GM23338 (cell line): ENCODE data around the gene SH3BP2. TPM values are rescaled to one million over a fixed set of nuclear protein-coding genes. Genes with fewer than 3 reads are reported as not detected.

Experiments used
- ATAC-seq: fragments of 200-7000 bp; cut with Tn5 transposase; 3 replicates; pipeline ENCODE4 v1.9.1; 2020
- DNase-seq: peaks from one replicate; pipeline ENCODE4 v3.0.0-alpha.2; 2015; ENCODE audit warnings: low spot score
- H2AFZ ChIP-seq: fragments of 200-600 bp; sonication (generic); 2 replicates; pipeline ENCODE4 v1.8.0; 2016; ENCODE audit warnings: antibody characterized with exemption, mild to moderate bottlenecking, moderate library complexity
- H3F3A ChIP-seq: fragments of 200-600 bp; sonication (generic); replicated peaks from 2 replicates; pipeline ENCODE4 v1.8.0; 2017; ENCODE audit warnings: antibody characterized with exemption, mixed run types, low read depth
- H3K27ac ChIP-seq: fragments of 200-600 bp; sonication (generic); 2 replicates; pipeline ENCODE4 v1.6.1; 2016; ENCODE audit warnings: low read depth
- H3K27me3 ChIP-seq: fragments of 200-600 bp; sonication (generic); 2 replicates; pipeline ENCODE4 v1.8.0; 2016; ENCODE audit warnings: mild to moderate bottlenecking, mixed run types, moderate library complexity; ENCODE audit not compliant: insufficient read depth
- H3K36me3 ChIP-seq: fragments of 200-600 bp; sonication (generic); 2 replicates; pipeline ENCODE4 v1.8.0; 2016; ENCODE audit warnings: mild to moderate bottlenecking; ENCODE audit not compliant: insufficient read depth
- H3K4me1 ChIP-seq: fragments of 200-600 bp; sonication (generic); 2 replicates; pipeline ENCODE4 v1.8.0; 2016; ENCODE audit warnings: mild to moderate bottlenecking, moderate library complexity; ENCODE audit not compliant: insufficient read depth
- H3K4me2 ChIP-seq: fragments of 200-600 bp; sonication (generic); 2 replicates; pipeline ENCODE4 v1.7.1; 2017; ENCODE audit warnings: mixed run types
- H3K4me3 ChIP-seq: fragments of 200-600 bp; sonication (generic); 2 replicates; pipeline ENCODE4 v1.6.1; 2016; ENCODE audit warnings: mixed run types
- H3K79me2 ChIP-seq: fragments of 200-600 bp; sonication (generic); replicated peaks from 2 replicates; pipeline ENCODE4 v1.8.0; 2017; ENCODE audit warnings: mild to moderate bottlenecking; ENCODE audit not compliant: insufficient read depth
- H3K9me2 ChIP-seq: fragments of 200-600 bp; sonication (generic); 2 replicates; pipeline ENCODE4 v1.8.0; 2017; ENCODE audit not compliant: insufficient read depth
- H4K20me1 ChIP-seq: fragments of 200-600 bp; sonication (generic); replicated peaks from 2 replicates; pipeline ENCODE4 v1.8.0; 2017; ENCODE audit warnings: mild to moderate bottlenecking; ENCODE audit not compliant: insufficient read depth
- H3K27ac Mint-ChIP-seq: 2 replicates; pipeline ENCODE4 v1.8.0; 2020; ENCODE audit warnings: inconsistent platforms, mild to moderate bottlenecking, moderate library complexity, mixed read lengths
- H3K27me3 Mint-ChIP-seq: 3 replicates; pipeline ENCODE4 v1.8.0; 2022; ENCODE audit warnings: low read depth, mild to moderate bottlenecking, moderate library complexity, mixed read lengths, inconsistent platforms; ENCODE audit not compliant: insufficient read depth, poor library complexity
- H3K36me3 Mint-ChIP-seq: 3 replicates; pipeline ENCODE4 v1.8.0; 2021; ENCODE audit warnings: low read depth, mild to moderate bottlenecking, inconsistent platforms, moderate library complexity, mixed read lengths
- H3K4me1 Mint-ChIP-seq: 3 replicates; pipeline ENCODE4 v1.8.0; 2020; ENCODE audit warnings: mild to moderate bottlenecking, inconsistent platforms, mixed read lengths
- H3K4me3 Mint-ChIP-seq: 3 replicates; pipeline ENCODE4 v1.8.0; 2021; ENCODE audit warnings: moderate library complexity, mild to moderate bottlenecking, inconsistent platforms, mixed read lengths
- H3K9me3 Mint-ChIP-seq: 3 replicates; pipeline ENCODE4 v1.8.0; 2020; ENCODE audit warnings: moderate library complexity, mild to moderate bottlenecking, inconsistent platforms, mixed read lengths
- CREB1 ChIP-seq: fragments of 250-450 bp; sonication (Bioruptor Pico); IDR thresholded peaks from 2 replicates; pipeline ENCODE4 v1.5.0; 2020; ENCODE audit warnings: low read depth, mild to moderate bottlenecking, moderate library complexity
- ETS1 ChIP-seq: IDR thresholded peaks from 2 replicates; pipeline ENCODE4 v1.6.1; 2016; ENCODE audit warnings: antibody characterized with exemption
- JUNB ChIP-seq: IDR thresholded peaks from one replicate; pipeline ENCODE4 v1.6.1; 2016; ENCODE audit warnings: antibody characterized with exemption; ENCODE audit not compliant: unreplicated experiment
- REST ChIP-seq: IDR thresholded peaks from one replicate; pipeline ENCODE4 v1.6.1; 2018; ENCODE audit warnings: antibody characterized with exemption; ENCODE audit not compliant: unreplicated experiment
- ZNF331 ChIP-seq: fragments of 250-450 bp; sonication (Bioruptor Pico); IDR thresholded peaks from 2 replicates; pipeline ENCODE4 v1.5.0; 2020; ENCODE audit warnings: low read depth, mild to moderate bottlenecking, moderate library complexity
- polyA plus RNA-seq: library from polyadenylated mRNA; unstranded; fragments of >200 nt; fragmentation: Nextera tagmentation; extraction: Ambion mirVana; gene quantifications from 2 replicates; pipeline ENCODE4 v1.2.1, GENCODE V29; 2016
- total RNA-seq: library from RNA; depleted of rRNA; stranded (reverse); fragments of >200 nt; shearing (Covaris generic); gene quantifications from 2 replicates; pipeline ENCODE4 v1.2.3, GENCODE V29; 2014

The SH3BP2 gene
- total and polyA plus RNA-seq, 2 experiments from 2014 or later, result 15.2 to 43.9 TPM

GRCh38 chr4:2812612-2813354 lies 19.9 kb downstream of the SH3BP2 start:
- DNase-seq (no peak), ATAC-seq (peak; percentile 3; the same call in 1 of the 3 replicates)
- H3K27ac Mint-ChIP-seq, result peak overlapping the region; percentile 48; the same call in 1 of the 2 replicates
- Histone ChIP-seq H3K4me3 (no peak overlapping the region), H3K36me3 (no peaks in the 10 kb centered on the region), H3K27ac (no peak overlapping the region), H3K9me2 (no peaks in the 10 kb centered on the region), H4K20me1 (no peaks in the 10 kb centered on the region), H3K4me1 (peaks cover 7% of the 10 kb centered on the region), H3K27me3 (no peaks in the 10 kb centered on the region), H3K79me2 (no peaks in the 10 kb centered on the region), H3K4me2 (no peak overlapping the region), H3F3A (0 out of 2 replicates have a peak, but pooled peaks cover 4% of the 10 kb centered on the region), H2AFZ (no peak overlapping the region)
- peaks cover 12% of the 10 kb centered on the region for H3K27me3 Mint-ChIP-seq
- H3K4me3 Mint-ChIP-seq, result no peak overlapping the region
- no peaks in the 10 kb centered on the region; the same call in 2 of the 3 replicates for H3K36me3 Mint-ChIP-seq
- TF ChIP-seq REST (no peak), JUNB (no peak)
- peaks cover 37% of the 10 kb centered on the region for H3K4me1 Mint-ChIP-seq
- peaks cover 3% of the 10 kb centered on the region; the same call in 1 of the 3 replicates for H3K9me3 Mint-ChIP-seq

- peaks cover 37% of the 10 kb centered on the region for H3K4me1 Mint-ChIP-seq
- H3K4me1 ChIP-seq, result peaks cover 7% of the 10 kb centered on the region
- no peak for ATAC-seq
- H3K36me3 Mint-ChIP-seq, result no peaks in the 10 kb centered on the region; the same call in 2 of the 3 replicates
- H3K27ac ChIP-seq, result no peak overlapping the region
- H3K4me3 ChIP-seq, result no peak overlapping the region
- peaks cover 3% of the 10 kb centered on the region; the same call in 1 of the 3 replicates for H3K9me3 Mint-ChIP-seq
- peaks cover under 1% of the 10 kb centered on the region; the same call in 1 of the 2 replicates for H3K79me2 ChIP-seq
- no peak overlapping the region for H3K4me2 ChIP-seq
- H3K9me2 ChIP-seq, result no peaks in the 10 kb centered on the region
- TF ChIP-seq ZNF331 (no peak), ETS1 (no peak), CREB1 (CRISPR knock-in tag) (no peak), JUNB (no peak)
- H4K20me1 ChIP-seq, result no peaks in the 10 kb centered on the region
- no peaks in the 10 kb centered on the region for H3K36me3 ChIP-seq
- DNase-seq, result no peak
- peaks cover 12% of the 10 kb centered on the region for H3K27me3 Mint-ChIP-seq
- no peak overlapping the region for H3K27ac Mint-ChIP-seq
- 0 out of 2 replicates have a peak, but pooled peaks cover 4% of the 10 kb centered on the region for H3F3A ChIP-seq
- H3K27me3 ChIP-seq, result no peaks in the 10 kb centered on the region
- H2AFZ ChIP-seq, result no peak overlapping the region
- no peak overlapping the region for H3K4me3 Mint-ChIP-seq
These were observed 20.8 kb downstream of the SH3BP2 start for GRCh38 chr4:2813446-2814405.
